HuH-7.5 (cell line): ENCODE data around the gene ATP10A.

ENCODE experiments used
- DNase-seq: peaks from one replicate; pipeline ENCODE4 v3.0.0; 2011; ENCODE audit warnings: low spot score

ATP10A gene

DNA sequence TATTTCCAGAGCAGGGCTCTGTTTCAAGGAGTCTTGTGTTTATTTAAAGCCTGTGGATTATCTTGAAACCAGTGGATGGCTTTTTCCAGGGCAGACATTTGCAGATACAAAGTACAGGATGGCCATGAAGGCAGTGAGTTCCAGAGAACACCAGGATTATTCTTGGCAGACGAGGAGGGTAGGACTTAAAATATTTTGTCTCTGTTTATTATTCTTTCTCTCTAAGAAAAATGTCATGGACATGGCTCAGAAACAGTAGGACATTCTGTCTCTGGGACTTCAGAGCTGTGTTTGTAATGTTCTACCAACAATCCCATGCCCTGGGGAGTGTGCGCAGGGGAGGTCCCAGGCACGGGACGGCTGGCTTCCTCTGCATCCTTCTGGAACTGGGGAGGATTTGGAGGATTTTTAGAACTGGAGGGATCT, 125.9 kb downstream of the ATP10A start:
- no peak for DNase-seq

DNA sequence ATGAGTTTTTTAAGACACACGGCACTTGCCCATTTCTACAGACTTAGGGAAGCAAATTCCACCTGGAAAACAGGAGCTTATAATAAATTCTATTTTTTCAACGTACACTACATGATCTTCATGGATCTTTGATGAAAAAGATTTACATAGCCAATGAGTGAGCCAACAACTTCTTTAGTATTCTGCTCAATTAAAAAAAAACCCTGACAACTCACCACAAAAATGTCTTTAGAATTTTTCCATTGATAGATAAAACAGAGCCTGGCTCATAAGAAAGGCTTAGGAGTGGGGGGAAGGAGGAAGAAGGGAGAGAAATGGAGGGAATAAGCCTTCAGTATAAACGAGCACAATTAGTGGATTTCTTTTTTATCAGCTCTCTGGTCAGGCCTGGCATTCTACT, 126.7 kb downstream of the ATP10A start:
- DNase-seq, result no peak

DNA sequence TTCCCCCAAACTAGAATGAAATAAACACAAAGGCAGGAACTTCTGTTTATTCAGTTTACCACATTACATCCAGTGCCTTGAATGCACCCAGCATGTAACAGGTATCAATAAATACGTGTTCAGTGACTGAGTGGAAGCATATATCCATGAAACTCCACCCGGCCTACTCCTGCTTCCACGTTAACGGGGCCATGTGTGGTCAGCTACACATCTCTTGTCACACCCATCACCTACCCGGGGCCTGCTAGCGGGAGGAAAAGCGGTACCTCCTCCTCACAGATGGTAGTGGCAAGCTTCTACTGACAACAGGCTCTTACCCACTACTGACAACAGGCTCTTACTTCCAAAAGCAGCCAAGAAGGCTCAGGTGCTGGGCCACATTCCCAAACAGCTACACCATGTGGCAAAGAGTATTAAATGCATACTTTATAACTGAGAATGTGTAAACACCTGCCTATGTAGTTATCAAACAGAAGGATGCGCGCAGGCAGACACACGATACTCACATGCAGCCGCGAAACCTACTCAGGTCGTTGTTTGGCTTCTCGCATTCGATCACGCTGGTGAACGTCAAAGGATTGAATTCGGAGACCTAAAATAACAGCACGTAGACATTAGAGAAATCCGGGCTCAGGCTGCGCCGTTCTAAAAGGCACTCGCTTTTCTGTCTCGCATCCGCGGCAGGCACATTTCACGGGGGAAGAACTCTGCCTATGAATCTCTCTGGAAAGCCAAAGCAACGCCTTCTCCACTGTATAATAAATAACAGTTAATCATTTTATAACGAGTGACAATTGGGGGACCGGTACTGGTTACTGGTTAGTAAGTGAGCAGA, 127.4 kb downstream of the ATP10A start:
- DNase-seq, result no peak

DNA sequence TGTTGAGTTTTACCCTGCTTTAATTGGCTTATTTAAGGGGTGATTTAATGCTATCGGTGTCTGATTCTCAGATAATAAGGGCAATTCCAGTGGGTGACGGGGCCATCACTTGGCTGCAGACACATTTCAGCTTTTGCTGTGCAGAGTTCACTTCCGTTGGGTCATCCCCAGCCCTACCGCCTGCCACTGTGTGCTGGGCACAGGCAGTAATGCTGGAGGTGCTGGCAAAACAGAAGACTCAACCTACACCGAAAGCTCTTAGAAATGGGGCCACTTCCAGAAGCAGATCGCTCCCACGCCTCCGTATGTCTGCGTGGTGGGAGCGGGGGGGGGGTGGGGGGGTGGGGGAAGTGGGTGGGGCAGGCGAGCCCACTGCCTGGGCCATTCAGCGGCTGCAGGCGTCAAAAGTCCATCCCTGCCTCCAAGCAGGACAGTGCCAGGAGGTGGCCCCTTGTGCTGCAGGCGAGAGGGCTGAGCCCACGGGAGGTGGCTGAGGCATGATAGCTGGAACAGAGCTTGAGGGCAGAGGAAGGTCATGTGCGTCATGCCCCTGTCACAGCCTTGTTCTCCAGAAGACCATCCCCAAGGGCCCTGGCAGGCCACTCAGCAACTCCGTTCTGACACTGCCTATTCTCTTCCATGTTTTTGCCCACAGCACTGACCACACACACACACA, 128.3 kb downstream of the ATP10A start:
- DNase-seq, result no peak

DNA sequence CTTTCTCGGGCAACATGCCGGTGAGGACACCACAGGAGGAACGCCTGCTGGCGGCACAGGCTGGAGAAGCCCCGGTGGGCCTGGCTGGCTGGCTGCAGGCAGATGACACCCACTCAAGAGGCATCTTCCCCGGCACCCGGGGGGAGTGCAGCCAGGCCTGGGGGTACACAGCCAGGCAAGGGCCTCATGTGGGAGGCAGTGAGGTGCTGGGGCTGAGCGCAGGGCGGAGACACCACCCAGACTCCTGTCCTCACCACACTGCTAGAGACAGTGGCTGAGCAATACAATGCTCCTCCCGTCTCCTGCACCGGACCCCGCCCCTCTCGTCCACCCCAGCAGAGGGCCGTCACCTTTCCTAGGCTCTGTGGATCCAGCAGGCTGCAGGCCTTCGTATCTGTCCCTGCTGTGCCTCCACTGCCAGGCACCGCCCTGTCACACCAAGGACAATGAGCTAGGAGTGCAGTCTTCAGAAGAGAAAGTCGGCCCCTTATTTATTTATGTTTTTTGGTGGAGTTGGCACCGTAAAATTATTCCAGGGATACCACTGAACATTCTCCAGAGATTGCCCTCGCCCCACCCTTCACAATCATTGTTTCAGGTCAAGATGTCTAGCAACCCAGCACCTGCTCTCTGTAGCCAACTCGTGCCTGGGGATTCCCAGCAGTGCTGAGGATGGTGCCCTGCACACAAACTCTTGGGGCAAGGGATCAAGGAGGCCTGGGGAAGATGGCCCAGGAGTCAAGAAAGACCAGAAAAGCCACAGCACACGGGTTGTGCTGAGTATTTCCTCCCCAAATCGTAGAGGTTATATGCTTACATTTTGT, 129.1 kb downstream of the ATP10A start:
- no peak for DNase-seq

DNA sequence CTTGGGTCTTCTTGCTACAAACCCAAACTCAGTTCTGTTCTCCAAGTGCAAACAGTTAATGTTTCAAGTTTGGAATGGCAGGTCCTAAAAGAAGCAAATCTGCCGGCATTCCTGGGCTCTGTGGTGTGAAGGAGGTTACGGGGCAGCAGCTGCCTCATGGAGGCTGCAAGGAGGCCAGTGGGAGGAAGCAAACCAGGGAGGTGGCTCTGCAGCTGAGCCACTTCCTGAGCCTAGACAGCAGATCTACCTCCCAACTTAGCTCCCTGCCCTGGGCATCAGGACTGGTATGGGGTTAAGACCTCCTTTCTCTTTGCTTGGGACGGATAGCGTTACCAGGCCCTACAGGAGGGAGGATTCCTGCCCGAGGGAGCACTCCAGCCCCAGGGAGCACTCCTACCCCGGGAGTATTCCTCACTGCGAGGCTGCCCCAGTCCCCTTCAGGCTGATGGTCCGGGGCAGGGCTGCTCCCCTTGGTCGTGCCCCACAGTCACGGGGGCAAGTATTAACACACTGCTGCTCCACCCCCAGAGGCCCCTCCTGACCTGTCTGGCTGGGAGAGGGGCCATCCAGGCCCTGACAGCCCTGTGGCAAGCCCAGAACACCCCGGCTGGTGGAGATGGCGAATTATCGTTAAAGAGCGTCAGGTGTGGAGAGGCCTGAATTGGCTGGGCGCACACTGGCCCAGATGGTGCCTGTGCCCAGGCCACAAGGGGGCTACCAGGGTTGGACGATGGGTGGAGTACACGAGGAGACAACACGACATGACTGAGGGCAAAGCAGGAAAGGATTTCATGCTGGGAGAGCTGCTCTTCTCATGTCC, 129.9 kb downstream of the ATP10A start:
- no peak for DNase-seq

DNA sequence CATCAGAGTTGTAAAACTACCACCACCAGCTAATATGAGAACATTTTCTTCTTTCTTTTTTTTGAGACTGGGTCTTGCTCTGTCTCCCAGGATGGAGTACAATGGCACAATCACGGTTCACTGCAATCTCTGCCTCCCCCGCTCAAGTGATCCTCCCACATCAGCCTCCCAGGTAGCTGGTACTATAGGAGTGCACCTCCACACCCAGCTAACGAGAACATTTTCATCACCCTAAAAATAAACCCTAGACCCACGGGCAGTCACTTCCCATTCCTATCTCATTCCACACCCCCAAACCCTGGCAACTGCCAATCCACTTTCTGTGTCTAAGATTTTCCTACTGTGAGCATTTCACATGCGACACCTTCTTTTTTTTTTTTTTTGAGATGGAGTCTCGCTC, 130.9 kb downstream of the ATP10A start:
- DNase-seq, result no peak

DNA sequence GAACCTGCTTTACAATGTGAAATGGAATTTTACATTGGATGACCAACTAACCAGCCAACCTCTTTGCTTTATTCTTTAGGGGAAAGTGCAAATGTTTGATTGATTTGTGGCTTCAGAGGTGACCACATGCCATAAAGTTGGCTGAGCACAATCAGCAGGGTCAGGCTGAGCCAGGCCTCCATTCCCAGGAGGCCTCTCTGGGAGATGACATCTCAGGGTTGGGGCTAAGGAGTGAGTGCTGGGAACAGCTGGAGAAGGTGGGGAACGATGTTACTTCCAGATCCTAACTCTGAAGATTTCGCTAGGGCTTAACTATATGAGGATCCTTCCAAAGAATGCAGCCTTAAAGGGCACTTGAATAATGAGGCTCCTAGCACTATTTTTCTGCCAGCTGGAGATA, 131.7 kb downstream of the ATP10A start:
- DNase-seq, result no peak

DNA sequence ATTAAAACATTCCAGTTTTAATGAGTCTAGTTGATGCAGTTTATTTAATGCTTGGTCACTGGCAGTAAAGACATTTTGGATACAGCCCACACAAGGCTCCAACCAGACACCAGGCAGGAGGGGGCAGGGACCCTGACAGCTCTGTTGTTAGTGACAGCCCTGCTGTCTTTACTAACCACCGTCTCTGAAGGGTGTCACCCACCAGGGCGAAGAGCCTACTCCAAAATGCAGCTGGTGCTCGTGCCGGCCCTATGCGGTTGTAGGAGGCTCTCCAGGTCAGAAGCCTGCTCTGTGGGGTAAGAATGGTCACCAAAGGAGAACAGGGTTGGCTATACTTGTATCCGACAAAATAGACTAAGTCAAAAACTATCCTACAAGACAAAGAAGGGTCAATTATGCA, 132.2 kb downstream of the ATP10A start:
- DNase-seq, result no peak

DNA sequence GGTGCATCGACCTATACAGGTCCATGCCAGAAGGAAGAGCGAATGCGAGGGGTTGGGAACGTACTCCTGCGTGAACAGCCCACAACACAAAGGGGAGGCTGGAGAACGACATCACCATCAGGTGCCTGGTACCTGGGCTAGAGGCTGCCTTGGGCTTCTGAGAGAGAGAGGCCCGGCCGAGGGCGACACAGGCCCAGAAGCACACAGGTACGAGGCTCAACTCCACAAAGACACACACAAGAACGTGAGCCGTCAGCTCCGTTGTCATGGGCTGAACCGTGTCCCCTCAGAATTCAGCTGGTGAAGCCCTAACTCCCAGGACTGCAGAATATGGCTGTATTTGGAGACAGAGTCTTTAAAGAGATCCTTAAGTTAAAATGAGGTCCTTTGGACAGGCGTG, 134.3 kb downstream of the ATP10A start:
- no peak for DNase-seq

DNA sequence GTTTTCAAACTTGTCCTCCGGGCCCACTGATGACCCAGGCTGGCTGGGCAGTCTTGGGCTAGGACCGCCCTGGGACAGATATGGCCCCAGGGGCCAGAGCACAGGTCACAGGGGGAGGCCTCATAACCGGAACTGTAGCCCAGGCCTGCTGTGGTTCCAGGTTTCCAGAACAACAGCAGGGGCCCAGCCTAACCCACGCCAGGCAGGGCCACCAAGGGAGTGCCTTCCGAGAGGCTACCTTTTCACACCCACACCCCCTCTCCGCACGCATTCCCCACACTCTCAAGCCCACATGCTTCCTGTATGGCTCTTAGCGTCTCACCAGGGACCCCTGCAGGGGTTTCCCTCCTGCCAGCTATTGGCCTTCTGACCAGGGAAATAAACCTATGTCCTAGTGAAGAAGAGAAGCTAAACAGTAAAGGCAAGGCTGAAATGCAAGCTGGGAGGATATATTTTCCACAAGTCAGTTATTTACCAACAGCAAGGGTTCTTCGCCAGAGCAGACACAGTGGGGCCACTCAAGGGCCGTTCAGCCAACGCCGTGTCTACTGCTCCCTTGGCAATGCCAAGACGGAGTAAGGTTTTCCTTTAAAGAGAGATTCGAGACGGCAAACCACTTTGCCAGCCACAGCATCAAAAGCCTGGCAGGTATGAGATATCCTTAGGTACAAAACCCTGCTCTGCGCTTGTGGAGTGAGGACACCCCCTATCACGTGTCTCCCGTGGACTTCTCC, 135.1 kb downstream of the ATP10A start:
- no peak for DNase-seq

DNA sequence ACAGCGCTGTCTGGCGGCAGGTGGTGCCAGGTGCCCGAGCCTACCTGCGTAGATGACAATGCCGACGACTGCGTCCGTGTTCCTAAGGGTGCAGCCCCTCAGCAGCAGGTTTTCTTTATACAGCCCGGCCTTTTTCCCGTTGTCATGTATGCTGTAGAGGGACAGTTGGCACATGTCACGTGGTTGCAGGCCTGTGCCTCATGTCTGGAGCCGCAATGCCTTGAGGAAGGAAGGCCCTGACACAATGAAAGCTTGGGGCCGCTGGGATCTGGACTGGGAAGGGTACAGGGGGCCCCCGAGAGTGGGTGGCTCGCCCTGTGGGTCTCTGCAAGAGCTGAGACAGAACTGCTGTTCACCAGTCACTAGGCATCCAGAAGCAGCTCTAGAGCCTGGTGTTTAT, 136.0 kb downstream of the ATP10A start:
- DNase-seq, result no peak

DNA sequence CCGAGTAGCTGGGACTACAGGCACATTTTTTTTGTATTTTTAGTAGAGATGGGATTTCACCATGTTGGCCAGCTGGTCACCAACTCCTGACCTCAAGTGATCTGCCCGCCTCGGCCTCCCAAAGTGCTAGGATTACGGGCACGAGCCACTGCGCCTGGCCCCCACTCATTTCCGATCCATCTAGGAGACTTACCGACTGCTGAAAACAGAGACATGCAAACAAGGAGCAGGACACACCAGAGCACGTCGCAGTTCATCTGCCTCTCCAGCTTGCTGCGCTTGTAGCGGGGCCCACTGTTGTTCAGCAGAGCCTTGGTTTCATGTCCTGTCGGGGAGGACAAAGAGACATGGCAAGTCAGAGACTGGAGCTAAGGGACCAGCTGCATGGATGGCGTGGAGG, 137.4 kb downstream of the ATP10A start:
- no peak for DNase-seq

DNA sequence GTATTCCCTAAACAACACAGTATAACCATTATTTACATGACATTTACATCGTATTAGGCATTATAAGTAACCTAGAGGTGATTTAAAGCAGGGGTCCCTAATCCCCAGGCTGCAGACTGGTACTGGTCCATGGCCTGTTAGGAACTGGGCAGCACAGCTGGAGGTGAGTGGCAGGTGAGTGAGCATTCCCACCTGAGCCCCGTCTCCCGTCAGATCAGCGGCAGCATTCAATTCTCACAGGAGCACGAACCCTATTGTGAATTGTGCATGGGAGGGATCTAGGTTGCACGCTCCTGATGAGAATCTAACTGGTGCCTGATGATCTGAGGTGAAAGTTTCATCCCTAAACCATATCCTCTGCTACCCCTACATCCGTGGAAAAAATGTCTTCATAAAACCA, 138.2 kb downstream of the ATP10A start:
- no peak for DNase-seq

DNA sequence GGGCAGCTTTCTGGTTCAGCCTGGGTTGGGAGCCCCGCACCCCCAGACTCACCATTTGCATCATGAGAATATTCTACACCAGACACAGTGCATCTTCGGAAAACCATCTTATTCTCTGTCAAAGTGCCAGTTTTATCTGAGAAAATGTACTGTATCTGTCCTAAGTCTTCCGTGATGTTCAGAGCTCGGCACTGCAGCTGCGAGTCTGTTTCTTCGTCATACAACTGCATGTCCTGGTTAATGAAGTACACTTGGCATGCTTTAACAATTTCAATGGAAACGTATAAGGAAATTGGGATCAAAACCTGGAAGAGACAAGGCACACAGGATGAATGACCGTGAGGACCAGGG, 141.5 kb downstream of the ATP10A start:
- no peak for DNase-seq

DNA sequence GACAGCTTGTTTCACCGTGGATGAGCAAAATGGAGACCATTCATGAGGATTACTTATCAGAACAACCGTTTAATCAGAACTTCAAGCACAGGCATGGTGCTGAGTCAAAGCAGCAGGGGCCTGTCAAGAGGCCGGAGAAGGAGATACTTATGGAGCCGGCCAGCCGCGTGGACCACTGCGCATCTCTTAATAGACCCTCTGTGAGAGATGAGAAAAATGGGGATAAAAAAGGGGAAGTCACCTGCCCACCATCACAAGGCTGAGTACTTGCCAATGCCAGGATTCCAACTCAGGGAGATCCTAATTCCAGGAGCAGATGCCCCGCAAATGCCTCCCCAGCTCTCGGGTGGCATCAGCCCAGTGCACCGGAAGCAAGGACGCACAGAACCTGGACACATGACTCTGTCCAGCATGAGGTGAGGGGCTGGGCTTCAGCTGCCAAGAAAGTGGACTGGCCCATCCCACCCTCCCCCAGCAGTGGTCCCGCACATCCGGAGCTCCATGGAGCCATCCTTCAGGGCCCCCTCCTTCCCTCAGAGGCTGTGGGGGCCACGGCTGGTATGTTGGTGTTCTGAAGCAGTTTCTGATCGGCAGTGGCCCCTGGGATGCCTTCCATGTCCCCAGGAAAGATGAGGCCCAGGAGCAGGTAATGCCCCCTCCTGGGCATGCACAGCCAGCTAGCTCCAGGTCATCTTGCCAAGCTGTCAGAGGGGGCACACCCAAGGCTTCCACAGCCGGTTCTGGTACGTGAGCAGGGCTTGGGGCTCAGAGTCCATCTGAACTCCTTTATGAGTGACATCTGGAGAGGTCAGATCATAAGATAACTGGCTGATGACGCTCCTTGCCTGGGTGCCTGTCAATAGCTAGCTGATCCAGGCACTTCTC, 143.8 kb downstream of the ATP10A start:
- DNase-seq, result no peak

DNA sequence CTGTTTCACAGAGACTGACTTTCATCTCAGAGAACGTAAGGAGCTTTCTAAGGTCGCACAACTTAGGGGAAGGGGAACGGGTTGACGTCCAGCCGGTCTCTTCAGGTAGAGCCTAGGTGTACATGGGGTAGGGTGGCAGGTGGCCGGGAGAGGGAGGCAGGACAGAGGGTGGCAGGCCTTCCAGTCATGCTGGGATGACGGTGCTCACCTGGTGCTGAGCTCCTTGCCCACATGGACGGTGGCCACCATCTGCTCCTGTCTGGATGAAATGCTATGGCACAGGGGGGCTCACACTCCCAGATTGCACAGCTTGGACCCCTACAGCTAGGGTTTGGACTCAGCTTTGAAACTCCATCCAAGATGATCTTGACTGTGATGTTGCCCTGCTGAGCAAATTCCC, 144.5 kb downstream of the ATP10A start:
- no peak for DNase-seq

DNA sequence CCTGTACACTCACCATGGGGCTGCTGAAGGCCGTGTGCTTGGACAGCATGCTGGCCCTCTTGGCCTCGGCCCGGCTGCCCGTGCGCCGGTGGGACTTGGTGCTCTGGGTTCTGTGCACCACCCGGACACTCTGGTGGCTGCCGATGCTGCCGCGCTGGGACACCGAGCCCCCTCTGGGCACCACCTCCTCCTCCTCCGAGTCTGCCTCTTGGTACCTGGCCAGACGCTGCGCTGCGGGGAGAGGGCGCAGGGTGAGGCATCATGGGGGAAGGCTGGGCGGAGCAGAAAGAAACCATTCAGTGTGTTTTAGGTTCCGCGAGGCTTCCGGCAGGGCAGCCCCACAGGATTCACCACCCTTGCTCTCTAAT, 145.0 kb downstream of the ATP10A start:
- DNase-seq, result no peak

DNA sequence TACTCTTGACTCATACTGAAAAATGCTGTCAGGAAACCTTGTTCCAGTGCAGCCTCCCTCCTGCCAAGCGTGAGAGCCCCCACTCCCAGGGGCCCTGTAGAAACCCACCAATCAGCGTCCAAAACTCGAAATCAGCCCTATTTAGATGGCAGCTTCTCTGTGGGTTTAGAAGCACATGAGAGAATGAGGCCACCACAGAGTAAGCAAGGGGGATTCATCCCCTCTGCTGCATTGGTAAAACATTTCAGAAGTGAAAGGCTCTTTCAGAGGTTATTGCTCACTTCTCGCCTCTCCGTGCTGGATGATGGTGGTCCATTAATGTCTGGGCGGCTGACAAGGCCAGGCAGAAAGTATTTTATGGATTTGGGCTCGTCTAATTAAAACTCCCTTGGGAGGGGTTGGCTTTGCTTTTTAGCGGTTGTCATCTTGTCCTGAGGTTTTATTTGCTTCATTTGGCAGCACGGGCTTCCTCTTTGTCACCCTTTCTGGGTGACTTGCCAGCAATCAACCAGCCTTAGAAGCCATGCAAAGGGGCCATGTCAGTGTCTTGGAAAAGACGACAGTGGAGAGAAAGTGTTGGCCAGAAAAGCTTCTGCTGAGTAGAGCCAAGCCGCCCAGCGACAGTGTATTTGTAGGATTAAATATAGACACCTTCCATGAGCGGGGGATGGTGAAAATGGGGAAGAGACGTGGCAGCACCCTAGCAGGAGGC, 145.5 kb downstream of the ATP10A start:
- no peak for DNase-seq

DNA sequence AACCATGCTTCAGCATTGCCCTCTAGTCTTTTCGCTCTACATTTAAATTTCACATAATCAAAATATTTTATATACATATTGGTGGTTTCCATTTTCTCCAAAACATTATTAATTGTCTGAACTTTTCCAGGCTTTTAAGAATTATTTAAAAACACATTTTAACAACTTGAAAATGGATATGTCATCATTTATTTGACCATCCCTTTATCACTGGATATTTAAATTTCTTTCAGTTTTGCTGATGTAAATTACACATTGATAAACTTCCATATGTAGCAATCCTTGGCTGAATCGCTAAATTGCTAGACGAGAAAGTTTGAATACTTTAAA, 146.0 kb downstream of the ATP10A start:
- no peak for DNase-seq
